NCI-H1436 (cell line): ENCODE data around the gene IFFO2.
"Not testable (repeated sequence)": the region's sequence is repeated elsewhere in the genome, so short reads cannot be mapped to it uniquely, and the experiment has no call there.

Experiments
- DNase-seq: peaks from one replicate; lab custom pipeline; 2025; lab: John Stamatoyannopoulos, UW

Gene IFFO2

GRCh38 chr1:18874600-18874999 is 81.9 kb downstream of the IFFO2 start:
- DNase-seq = no peak

GRCh38 chr1:18874036-18874435 is 82.4 kb downstream of the IFFO2 start:
- no peak for DNase-seq

- DNase-seq = no peak
These were observed 84.3 kb downstream of the IFFO2 start for GRCh38 chr1:18872071-18872611.

- DNase-seq = no peak
These were observed 84.9 kb downstream of the IFFO2 start for GRCh38 chr1:18871401-18872070.

- DNase-seq = no peak
These were observed 85.5 kb downstream of the IFFO2 start for GRCh38 chr1:18870957-18871356.

- not testable (repeated sequence) for DNase-seq
These were observed 85.9 kb downstream of the IFFO2 start for GRCh38 chr1:18870595-18870865.

GRCh38 chr1:18869847-18870594 is 86.5 kb downstream of the IFFO2 start:
- DNase-seq = no peak

- DNase-seq = no peak
These were observed 87.6 kb downstream of the IFFO2 start for GRCh38 chr1:18868801-18869424.

- DNase-seq = no peak
These were observed 88.1 kb downstream of the IFFO2 start for GRCh38 chr1:18868354-18868753.

GRCh38 chr1:18866846-18867245 is 89.6 kb downstream of the IFFO2 start:
- no peak for DNase-seq

- DNase-seq = no peak
These were observed 90.2 kb downstream of the IFFO2 start for GRCh38 chr1:18866314-18866713.

GRCh38 chr1:18865176-18865575 is 91.3 kb downstream of the IFFO2 start:
- DNase-seq = no peak

- no peak for DNase-seq
These were observed 94.9 kb downstream of the IFFO2 start for GRCh38 chr1:18861590-18861989.

GRCh38 chr1:18861082-18861481 is 95.4 kb downstream of the IFFO2 start:
- DNase-seq = no peak

- DNase-seq = no peak
These were observed 96.9 kb downstream of the IFFO2 start, which contains the start of gene TAS1R2 for GRCh38 chr1:18859560-18859959. TSS of gene TAS1R2 (minus strand) at chr1:18859660. CDS start at chr1:18859660, 0 bp downstream.

- no peak for DNase-seq
These were observed 98.3 kb downstream of the IFFO2 start for GRCh38 chr1:18858070-18858688.

- DNase-seq = no peak
These were observed 100.0 kb downstream of the IFFO2 start for GRCh38 chr1:18856435-18856834.

GRCh38 chr1:18855573-18855972 is 100.9 kb downstream of the IFFO2 start:
- no peak for DNase-seq

- DNase-seq = no peak
These were observed 102.0 kb downstream of the IFFO2 start for GRCh38 chr1:18854331-18855025.
